OCI-LY7 (cell line): ENCODE measurements around the gene COLEC12. TPM values are rescaled to one million over a fixed set of nuclear protein-coding genes. Genes with fewer than 3 reads are reported as not detected.

Experiments used
- BruUV-seq: library from RNA; stranded (reverse); fragments of 400-500 nt; replicated peaks from 2 replicates; lab custom pipeline; 2021; lab: Mats Ljungman, UMichigan
- CTCF ChIA-PET: fragments of 300-600 bp; sonication (Branson Sonifier 250); formaldehyde crosslinking; loops from one replicate; lab custom pipeline; 2022; ENCODE audit warnings: antibody characterized with exemption; ENCODE audit not compliant: unreplicated experiment; lab: Charles Lee
- POLR2A ChIA-PET: fragments of 300-600 bp; sonication (Branson Sonifier 250); formaldehyde crosslinking; loops from one replicate; lab custom pipeline; 2022; ENCODE audit warnings: antibody characterized with exemption; lab: Charles Lee
- DNase-seq: peaks from one replicate; pipeline ENCODE4 v3.0.0-alpha.2; 2015; ENCODE audit warnings: low spot score
- H2AFZ ChIP-seq: fragments of 200-600 bp; sonication (generic), shearing (Covaris generic); 2 replicates; pipeline ENCODE4 v1.6.1; 2014; ENCODE audit warnings: mild to moderate bottlenecking, antibody characterized with exemption, low read length, moderate library complexity
- H3K27ac ChIP-seq: fragments of 200-600 bp; sonication (generic); 2 replicates; pipeline ENCODE4 v1.5.1; 2014; ENCODE audit warnings: mixed run types, low read depth, mild to moderate bottlenecking, moderate library complexity, low read length, inconsistent platforms; ENCODE audit not compliant: poor library complexity, severe bottlenecking
- H3K36me3 ChIP-seq: fragments of 200-600 bp; sonication (generic); 2 replicates; pipeline ENCODE4 v1.6.1; 2014; ENCODE audit warnings: mild to moderate bottlenecking, antibody characterized with exemption, low read length, moderate library complexity, mixed read lengths; ENCODE audit not compliant: insufficient read depth
- H3K4me1 ChIP-seq: fragments of 200-600 bp; sonication (generic); 2 replicates; pipeline ENCODE4 v1.5.1; 2014; ENCODE audit warnings: mild to moderate bottlenecking, low read length; ENCODE audit not compliant: insufficient read depth, poor library complexity, severe bottlenecking
- H3K4me2 ChIP-seq: fragments of 200-600 bp; sonication (generic); 2 replicates; pipeline ENCODE4 v1.6.1; 2014; ENCODE audit warnings: mild to moderate bottlenecking, low read length
- H3K4me3 ChIP-seq: fragments of 200-600 bp; sonication (generic); 2 replicates; pipeline ENCODE4 v1.5.1; 2014; ENCODE audit warnings: mild to moderate bottlenecking, low read depth, low read length; ENCODE audit not compliant: poor library complexity, severe bottlenecking
- H3K79me2 ChIP-seq: fragments of 200-600 bp; sonication (generic); 2 replicates; pipeline ENCODE4 v1.6.1; 2016; ENCODE audit warnings: low read depth, mild to moderate bottlenecking, low read length, moderate library complexity, mixed read lengths; ENCODE audit not compliant: insufficient read depth
- H3K9me2 ChIP-seq: fragments of 200-600 bp; sonication (generic); 2 replicates; pipeline ENCODE4 v1.6.1; 2016; ENCODE audit warnings: mild to moderate bottlenecking, low read length, mixed read lengths; ENCODE audit not compliant: insufficient read depth
- H3K9me3 ChIP-seq: fragments of 200-600 bp; sonication (generic); 2 replicates; pipeline ENCODE4 v1.6.1; 2014; ENCODE audit warnings: mild to moderate bottlenecking, mixed run types, low read length, mixed read lengths
- H4K20me1 ChIP-seq: fragments of 200-600 bp; sonication (generic); 2 replicates; pipeline ENCODE4 v1.6.1; 2014; ENCODE audit warnings: mild to moderate bottlenecking, antibody characterized with exemption, low read length, moderate library complexity, mixed read lengths; ENCODE audit not compliant: insufficient read depth
- EZH2phosphoT487 ChIP-seq: fragments of 200-600 bp; sonication (generic); IDR thresholded peaks from 2 replicates; pipeline ENCODE4 v1.6.1; 2018; ENCODE audit warnings: low read depth, borderline replicate concordance, mild to moderate bottlenecking, mixed run types, antibody characterized with exemption, low read length, moderate library complexity, mixed read lengths
- intact Hi-C: fragments of 100-400 bp; cut with micrococcal nuclease; formaldehyde crosslinking; loops from one replicate; pipeline ENCODE4 v1.10.0; 2022; ENCODE audit not compliant: unreplicated experiment
- total RNA-seq, 2 experiments: library from RNA; depleted of rRNA in 1 of 2; stranded (reverse); fragments of >200 nt in 1 of 2; shearing (Covaris generic) in 1 of 2; gene quantifications; 2 replicates each; pipeline ENCODE4 v1.2.3, GENCODE V29; 2014 to 2022
- TF ChIP-seq, protein P1 (sequence below): fragments of 200-600 bp; sonication (generic); conservative IDR thresholded peaks from 2 replicates; pipeline ENCODE4 v1.5.1; 2014; ENCODE audit warnings: mild to moderate bottlenecking, antibody characterized with exemption, low read length, moderate library complexity, mixed read lengths

COLEC12 gene
- total RNA-seq, 2 experiments from 2014 or later: not detected

DNA sequence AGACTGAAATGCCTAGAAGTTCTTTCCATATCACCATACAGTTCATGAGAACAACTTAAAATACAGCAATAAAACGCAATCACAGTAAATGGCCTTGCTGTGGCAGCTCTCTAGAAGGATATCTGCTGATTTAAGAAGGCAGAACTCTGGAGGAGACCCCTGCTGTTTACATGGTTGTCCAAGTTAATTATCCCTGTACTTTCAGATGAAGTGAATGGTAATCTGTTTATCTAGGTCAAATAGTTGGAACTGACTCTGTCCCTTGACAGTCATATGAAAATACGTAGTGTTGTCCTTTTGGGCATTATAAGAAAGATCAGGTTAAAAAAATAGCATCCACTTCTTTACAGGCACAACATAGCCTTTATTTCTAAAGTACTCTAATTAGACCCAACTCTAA lies 115.6 kb downstream of the COLEC12 start:
- BruUV-seq: no TSS peak
- H2AFZ ChIP-seq: no peak overlapping the region
- no peaks in the 10 kb centered on the region for H3K9me3 ChIP-seq
- H4K20me1 ChIP-seq: no peaks in the 10 kb centered on the region
- H3K4me2 ChIP-seq: no peak overlapping the region
- ChIA-PET POLR2A (no interaction called here), CTCF (no interaction called here)
- no peak for TF ChIP-seq EZH2phosphoT487
- TF ChIP-seq, protein P1, sequence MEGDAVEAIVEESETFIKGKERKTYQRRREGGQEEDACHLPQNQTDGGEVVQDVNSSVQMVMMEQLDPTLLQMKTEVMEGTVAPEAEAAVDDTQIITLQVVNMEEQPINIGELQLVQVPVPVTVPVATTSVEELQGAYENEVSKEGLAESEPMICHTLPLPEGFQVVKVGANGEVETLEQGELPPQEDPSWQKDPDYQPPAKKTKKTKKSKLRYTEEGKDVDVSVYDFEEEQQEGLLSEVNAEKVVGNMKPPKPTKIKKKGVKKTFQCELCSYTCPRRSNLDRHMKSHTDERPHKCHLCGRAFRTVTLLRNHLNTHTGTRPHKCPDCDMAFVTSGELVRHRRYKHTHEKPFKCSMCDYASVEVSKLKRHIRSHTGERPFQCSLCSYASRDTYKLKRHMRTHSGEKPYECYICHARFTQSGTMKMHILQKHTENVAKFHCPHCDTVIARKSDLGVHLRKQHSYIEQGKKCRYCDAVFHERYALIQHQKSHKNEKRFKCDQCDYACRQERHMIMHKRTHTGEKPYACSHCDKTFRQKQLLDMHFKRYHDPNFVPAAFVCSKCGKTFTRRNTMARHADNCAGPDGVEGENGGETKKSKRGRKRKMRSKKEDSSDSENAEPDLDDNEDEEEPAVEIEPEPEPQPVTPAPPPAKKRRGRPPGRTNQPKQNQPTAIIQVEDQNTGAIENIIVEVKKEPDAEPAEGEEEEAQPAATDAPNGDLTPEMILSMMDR: no peak
- no peaks in the 10 kb centered on the region for H3K4me1 ChIP-seq
- H3K27ac ChIP-seq: no peak overlapping the region
- no peak for DNase-seq
- intact Hi-C loops: no loop called here
- no peak overlapping the region for H3K4me3 ChIP-seq
- no peaks in the 10 kb centered on the region for H3K36me3 ChIP-seq
- no peaks in the 10 kb centered on the region for H3K9me2 ChIP-seq
- H3K79me2 ChIP-seq: no peaks in the 10 kb centered on the region

DNA sequence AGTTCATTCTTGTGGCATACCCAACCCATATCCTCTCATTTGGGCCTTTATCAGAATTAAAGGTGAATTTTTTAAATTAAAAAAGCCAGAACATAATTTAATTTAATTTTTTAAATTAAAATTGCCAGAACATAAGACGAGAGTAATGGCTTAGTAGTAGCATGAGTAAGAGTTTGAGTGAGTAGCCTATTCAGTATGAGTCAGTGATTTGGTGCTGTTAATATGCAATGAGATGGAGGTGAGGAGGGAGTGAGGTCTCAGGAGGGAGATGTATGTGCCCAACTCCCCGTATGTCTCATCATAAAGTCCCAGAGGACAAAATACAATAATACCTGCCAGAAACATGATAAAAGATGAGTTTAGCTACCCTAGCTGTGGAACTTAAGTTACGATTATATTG lies 117.4 kb downstream of the COLEC12 start:
- H3K4me2 ChIP-seq: no peak overlapping the region
- no peak overlapping the region for H3K27ac ChIP-seq
- H4K20me1 ChIP-seq: no peaks in the 10 kb centered on the region
- no peak for DNase-seq
- no peak overlapping the region for H3K4me3 ChIP-seq
- TF ChIP-seq, protein P1: no peak
- no peak for TF ChIP-seq EZH2phosphoT487
- H3K4me1 ChIP-seq: no peaks in the 10 kb centered on the region
- no peak overlapping the region for H2AFZ ChIP-seq
- POLR2A ChIA-PET: no interaction called here
- CTCF ChIA-PET: no interaction called here
- H3K36me3 ChIP-seq: no peaks in the 10 kb centered on the region
- no peaks in the 10 kb centered on the region for H3K9me3 ChIP-seq
- intact Hi-C loops: no loop called here
- H3K79me2 ChIP-seq: no peaks in the 10 kb centered on the region
- H3K9me2 ChIP-seq: no peaks in the 10 kb centered on the region
- no TSS peak for BruUV-seq

DNA sequence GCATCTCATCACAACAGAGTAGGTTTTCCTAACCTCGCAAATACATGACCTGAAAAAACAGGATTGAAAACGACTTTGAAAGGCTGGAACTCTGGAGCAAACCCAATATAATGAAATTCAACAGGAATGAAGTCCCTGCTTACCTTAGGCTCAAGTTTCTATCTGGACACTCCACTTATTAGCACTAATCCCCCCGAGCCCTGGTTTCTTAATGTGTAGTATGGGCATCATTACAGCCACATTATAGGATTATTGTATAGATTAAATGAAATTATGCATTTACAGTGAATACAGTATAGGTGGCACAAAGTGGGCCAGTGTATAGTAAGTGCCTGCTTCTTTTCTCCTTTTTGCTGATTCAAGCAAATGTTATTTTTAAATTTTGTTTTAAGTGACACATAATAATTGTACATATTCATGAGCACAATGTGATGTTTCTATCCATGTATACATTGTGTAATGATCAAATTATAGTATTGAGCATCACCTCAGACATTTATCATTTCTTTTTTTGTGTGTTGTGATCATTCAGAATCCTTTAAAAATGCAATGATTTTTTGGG lies 118.0 kb downstream of the COLEC12 start:
- no peaks in the 10 kb centered on the region for H3K9me2 ChIP-seq
- POLR2A ChIA-PET: no interaction called here
- no peaks in the 10 kb centered on the region for H3K9me3 ChIP-seq
- DNase-seq: no peak
- H3K4me2 ChIP-seq: no peak overlapping the region
- H3K79me2 ChIP-seq: no peaks in the 10 kb centered on the region
- CTCF ChIA-PET: no interaction called here
- no peaks in the 10 kb centered on the region for H4K20me1 ChIP-seq
- no TSS peak for BruUV-seq
- H2AFZ ChIP-seq: no peak overlapping the region
- intact Hi-C loops: no loop called here
- no peak overlapping the region for H3K27ac ChIP-seq
- no peaks in the 10 kb centered on the region for H3K36me3 ChIP-seq
- TF ChIP-seq EZH2phosphoT487: no peak
- TF ChIP-seq, protein P1: no peak
- H3K4me1 ChIP-seq: no peaks in the 10 kb centered on the region
- H3K4me3 ChIP-seq: no peak overlapping the region
